Pancreas (tissue), 10 donors: ENCODE measurements around the gene ADAMTS19. TPM values are rescaled to one million over a fixed set of nuclear protein-coding genes. Genes with fewer than 3 reads are reported as not detected.

ENCODE experiments used
- ATAC-seq, 4 donors: fragments of 200-7000 bp; cut with Tn5 transposase; one replicate each; pipeline versions ENCODE4 v1.8.0 to v1.9.1; 2020; ENCODE audit warnings: mild to moderate bottlenecking in 4 of 4, moderate library complexity in 4 of 4
- DNase-seq, 6 donors: peaks; one replicate each; pipeline ENCODE4 v3.0.0-alpha.2; 2020
- FAIRE-seq: peaks from 2 replicates; lab custom pipeline; 2012; peaks lifted over from hg19 to GRCh38; lab: Jason Lieb, UNC
- H3K27ac ChIP-seq, 4 donors: fragments of 200-600 bp; sonication (generic); 1 replicate in 3 of 4; 2 replicates in 1 of 4; pipeline versions ENCODE4 v1.5.0 to v1.8.0; 2020
- H3K27me3 ChIP-seq, 4 donors: fragments of 200-600 bp; one replicate each; pipeline ENCODE4 v1.8.0; 2021
- H3K36me3 ChIP-seq, 3 donors: fragments of 200-600 bp; sonication (generic) in 1 of 3; one replicate each; pipeline versions ENCODE4 v1.5.0 to v1.8.0; 2020 to 2021
- H3K4me1 ChIP-seq, 3 donors: fragments of 200-600 bp; one replicate each; pipeline ENCODE4 v1.8.0; 2021
- H3K4me3 ChIP-seq, 4 donors: fragments of 200-600 bp; sonication (generic) in 2 of 4; one replicate each; pipeline versions ENCODE4 v1.5.0 to v1.8.0; 2020 to 2021
- H3K9me3 ChIP-seq, 4 donors: fragments of 200-600 bp; one replicate each; pipeline ENCODE4 v1.8.0; 2021
- CTCF ChIP-seq, 4 donors: fragments of 200-600 bp; sonication (generic) in 3 of 4; IDR thresholded peaks; one replicate each; pipeline versions ENCODE4 v1.5.0 to v1.8.0; 2021; ENCODE audit warnings: antibody characterized with exemption in 4 of 4
- WGBS, 2 donors: extraction: QIAGEN DNeasy Blood & Tissue Kit; methylation state at CpG; one replicate each; pipeline ENCODE4 v1.1.7; 2013; 5-methylcytosine and 5-hydroxymethylcytosine counted together
- intact Hi-C, 3 donors: fragments of 100-400 bp; cut with DNase I; formaldehyde crosslinking; loops; one replicate each; pipeline versions ENCODE4 v1.11.1 to v1.14.2; 2022
- polyA plus RNA-seq, 2 donors: library from polyadenylated mRNA; stranded (reverse); fragments of 200-250 nt; gene quantifications; one replicate each; pipeline ENCODE4 v1.2.3, GENCODE V29; 2013
- total RNA-seq, 6 donors: library from RNA; stranded (reverse); fragmentation: NEBNext Ultra II Directional in 4 of 6; extraction: Animal tissue kit (Norgen Biotek cat#: 25700) in 4 of 6; gene quantifications; one replicate each; pipeline versions ENCODE4 v1.2.1 to v1.2.4, GENCODE V29; 2021 to 2023
- donor health status: healthy with polysubstance abuse.
- donor health status: DM: no; HTN: no; CAD: no; lungs with moderate emphysema.
- donor health status: DM: no; HTN: no; CAD: no.
- donor health status: control.
- donor health status: control.
- donor health status: Bipolar disorder and iron deficiency.
- donor health status: DM: yes; HTN: yes; CAD: no.
- donor health status: DM: no; HTN: no; CAD: no.
- donor health status: DM: no; HTN: no; CAD: no.
- donor health status: DM: yes; HTN: yes; CAD: no.

Gene ADAMTS19
- total and polyA plus RNA-seq, 8 donors, result 0.02 to 0.22 (median 0.08) TPM; not detected in 1

- no peak for DNase-seq
- no peak for ATAC-seq
- H3K4me1 ChIP-seq, result no peaks in the 10 kb centered on the region
- intact Hi-C loops, result no loop called here
- no peak for FAIRE-seq
- H3K36me3 ChIP-seq, result no peaks in the 10 kb centered on the region
- H3K4me3 ChIP-seq, result no peak overlapping the region
- no peaks in the 10 kb centered on the region for H3K9me3 ChIP-seq
- no peaks in the 10 kb centered on the region for H3K27me3 ChIP-seq
- no peak for TF ChIP-seq CTCF (IDR thresholded peaks at IDR 0.05)
- no peak overlapping the region for H3K27ac ChIP-seq
These were observed 39.2 kb downstream of the ADAMTS19 start for GRCh38 chr5:129499208-129499852.

GRCh38 chr5:129500101-129500500 lies 40.0 kb downstream of the ADAMTS19 start:
- DNase-seq (no peak), ATAC-seq (no peak), FAIRE-seq (no peak)
- H3K4me1 ChIP-seq, result no peaks in the 10 kb centered on the region
- 78 to 84% methylated on average over 3 of the region's 3 CpGs for WGBS, 2 donors
- no peaks in the 10 kb centered on the region for H3K9me3 ChIP-seq
- H3K27ac ChIP-seq, result no peak overlapping the region
- no peak for TF ChIP-seq CTCF (IDR thresholded peaks at IDR 0.05)
- H3K27me3 ChIP-seq, result no peaks in the 10 kb centered on the region
- H3K36me3 ChIP-seq, result no peaks in the 10 kb centered on the region
- H3K4me3 ChIP-seq, result no peak overlapping the region
- intact Hi-C loops, result no loop called here

- Histone ChIP-seq H3K27ac (no peak overlapping the region), H3K27me3 (no peaks in the 10 kb centered on the region), H3K9me3 (no peaks in the 10 kb centered on the region), H3K36me3 (no peaks in the 10 kb centered on the region), H3K4me3 (no peak overlapping the region), H3K4me1 (no peaks in the 10 kb centered on the region)
- no peak for DNase-seq
- 96 to 99% methylated on average over 1 of the region's 1 CpG for WGBS, 2 donors
- intact Hi-C loops, result no loop called here
- no peak for ATAC-seq
- TF ChIP-seq CTCF (IDR thresholded peaks at IDR 0.05), result no peak
- no peak for FAIRE-seq
These were observed 46.0 kb downstream of the ADAMTS19 start for GRCh38 chr5:129506086-129506485.

- Histone ChIP-seq H3K36me3 (no peaks in the 10 kb centered on the region), H3K27me3 (no peaks in the 10 kb centered on the region), H3K27ac (no peak overlapping the region), H3K4me3 (no peak overlapping the region), H3K4me1 (no peaks in the 10 kb centered on the region), H3K9me3 (no peaks in the 10 kb centered on the region)
- DNase-seq (no peak), FAIRE-seq (no peak), ATAC-seq (no peak)
- intact Hi-C loops, result no loop called here
- TF ChIP-seq CTCF (IDR thresholded peaks at IDR 0.05), result no peak
These were observed 46.9 kb downstream of the ADAMTS19 start for GRCh38 chr5:129506950-129507349.

- no peaks in the 10 kb centered on the region for H3K36me3 ChIP-seq
- intact Hi-C loops, result no loop called here
- H3K9me3 ChIP-seq, result no peaks in the 10 kb centered on the region
- no peak for ATAC-seq
- no peak overlapping the region for H3K4me3 ChIP-seq
- FAIRE-seq, result no peak
- no peaks in the 10 kb centered on the region for H3K4me1 ChIP-seq
- no peaks in the 10 kb centered on the region for H3K27me3 ChIP-seq
- 66 to 75% methylated on average over 6 of the region's 6 CpGs for WGBS, 2 donors
- no peak for TF ChIP-seq CTCF (IDR thresholded peaks at IDR 0.05)
- H3K27ac ChIP-seq, result no peak overlapping the region
- DNase-seq, result no peak
These were observed 47.4 kb downstream of the ADAMTS19 start for GRCh38 chr5:129507527-129507926.
